Femur (tissue), 1 donor: ENCODE measurements around the gene MYO6.
"Not testable (repeated sequence)": the region's sequence is repeated elsewhere in the genome, so short reads cannot be mapped to it uniquely, and the experiment has no call there.

Experiments used
- DNase-seq: peaks from one replicate; pipeline ENCODE4 v3.0.0-alpha.2; 2017

Gene MYO6

DNA sequence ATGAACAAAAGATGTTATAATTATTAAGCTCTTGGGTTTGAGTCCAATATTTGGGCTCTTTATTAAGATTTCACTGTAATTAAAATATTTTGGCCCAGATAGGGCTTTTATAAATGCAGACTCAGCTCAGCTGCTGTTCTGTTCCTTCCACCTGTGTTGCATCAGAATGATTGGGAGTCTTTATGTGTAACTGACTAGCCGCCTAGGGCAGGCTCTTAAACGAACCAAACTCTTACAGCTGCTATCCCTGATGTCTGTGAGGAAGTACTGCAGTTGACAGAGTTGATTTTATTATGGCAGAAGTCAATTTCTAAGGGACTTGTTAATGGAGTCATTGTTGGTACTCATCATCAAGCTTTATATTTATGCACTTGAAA is 144.7 kb downstream of the MYO6 start:
- DNase-seq, result no peak

DNA sequence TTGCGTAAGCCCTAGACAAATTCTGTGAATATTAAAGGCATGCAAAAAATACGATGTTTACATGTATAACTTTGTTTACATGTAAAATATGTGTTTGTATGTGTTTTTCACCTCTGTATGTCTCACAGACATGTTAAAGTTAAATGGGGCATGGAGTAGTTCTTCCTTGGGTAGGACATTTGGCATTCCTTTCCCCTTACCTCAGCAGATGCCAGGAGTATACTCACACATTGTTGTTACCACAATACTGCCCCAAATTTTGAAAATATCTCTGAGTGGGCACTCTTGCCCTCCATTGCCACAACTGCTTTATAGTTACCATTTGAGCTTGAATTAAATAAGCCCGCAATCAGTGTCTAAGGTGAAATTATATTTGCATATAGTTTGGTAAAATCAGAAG is 147.5 kb downstream of the MYO6 start:
- no peak for DNase-seq

DNA sequence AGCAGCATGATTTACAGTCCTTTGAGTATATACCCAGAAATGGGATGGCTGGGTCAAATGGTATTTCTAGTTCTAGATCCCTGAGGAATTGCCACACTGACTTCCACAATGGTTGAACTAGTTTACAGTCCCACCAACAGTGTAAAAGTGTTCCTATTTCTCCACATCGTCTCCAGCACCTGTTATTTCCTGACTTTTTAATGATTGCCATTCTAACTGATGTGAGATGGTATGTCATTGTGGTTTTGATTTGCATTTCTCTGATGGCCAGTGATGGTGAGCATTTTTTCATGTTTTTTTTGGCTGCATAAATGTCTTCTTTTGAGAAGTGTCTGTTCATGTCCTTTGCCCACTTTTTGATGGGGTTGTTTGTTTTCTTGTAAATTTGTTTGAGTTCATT is 151.2 kb downstream of the MYO6 start:
- DNase-seq, result not testable (repeated sequence)

DNA sequence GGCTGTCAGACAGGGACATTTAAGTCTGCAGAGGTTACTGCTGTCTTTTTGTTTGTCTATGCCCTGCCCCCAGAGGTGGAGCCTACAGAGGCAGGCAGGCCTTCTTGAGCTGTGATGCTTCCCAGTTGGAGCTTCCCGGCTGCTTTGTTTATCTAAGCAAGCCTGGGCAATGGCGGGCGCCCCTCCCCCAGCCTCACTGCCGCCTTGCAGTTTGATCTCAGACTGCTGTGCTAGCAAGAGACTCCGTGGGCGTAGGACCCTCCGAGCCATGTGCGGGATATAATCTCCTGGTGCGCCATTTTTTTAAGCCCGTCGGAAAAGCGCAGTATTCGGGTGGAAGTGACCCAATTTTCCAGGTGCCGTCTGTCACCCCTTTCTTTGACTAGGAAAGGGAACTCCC is 156.1 kb downstream of the MYO6 start:
- not testable (repeated sequence) for DNase-seq

DNA sequence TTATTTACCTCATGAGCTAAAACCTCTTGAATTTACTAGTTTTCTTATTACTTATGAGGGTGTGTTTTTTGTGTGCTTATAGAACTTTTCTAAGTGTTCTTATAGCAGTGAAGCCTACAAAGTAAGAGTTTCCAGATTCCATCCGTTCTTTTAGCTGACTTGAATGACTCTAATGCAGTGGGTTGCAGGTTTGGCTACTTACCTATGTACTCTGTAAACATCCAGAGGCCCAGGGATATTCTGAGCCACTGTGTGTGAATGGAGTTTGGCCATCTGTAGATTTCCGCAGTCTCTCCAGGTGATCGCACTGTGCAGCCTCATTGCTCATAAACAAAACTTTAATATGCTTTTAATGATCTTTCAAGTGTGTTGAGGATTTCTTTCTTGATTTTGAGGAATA is 157.8 kb downstream of the MYO6 start:
- DNase-seq, result no peak

DNA sequence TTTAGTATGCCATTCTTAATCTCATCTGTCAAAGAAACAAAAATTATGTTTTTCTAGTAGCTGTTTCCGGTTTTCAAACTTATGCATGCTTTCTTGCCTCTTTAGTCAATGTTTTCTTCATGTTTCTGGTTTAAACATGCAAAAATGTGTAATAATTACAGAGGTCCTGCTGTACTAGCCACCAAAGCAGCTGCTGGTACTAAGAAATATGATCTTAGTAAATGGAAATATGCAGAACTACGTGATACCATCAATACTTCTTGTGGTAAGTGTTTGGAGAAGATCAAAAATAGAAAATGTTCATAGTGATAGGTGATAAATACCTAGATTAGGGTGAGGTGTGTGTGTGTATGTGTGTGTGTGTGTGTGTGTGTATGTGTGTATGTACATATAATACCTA is 158.4 kb downstream of the MYO6 start:
- DNase-seq, result no peak

DNA sequence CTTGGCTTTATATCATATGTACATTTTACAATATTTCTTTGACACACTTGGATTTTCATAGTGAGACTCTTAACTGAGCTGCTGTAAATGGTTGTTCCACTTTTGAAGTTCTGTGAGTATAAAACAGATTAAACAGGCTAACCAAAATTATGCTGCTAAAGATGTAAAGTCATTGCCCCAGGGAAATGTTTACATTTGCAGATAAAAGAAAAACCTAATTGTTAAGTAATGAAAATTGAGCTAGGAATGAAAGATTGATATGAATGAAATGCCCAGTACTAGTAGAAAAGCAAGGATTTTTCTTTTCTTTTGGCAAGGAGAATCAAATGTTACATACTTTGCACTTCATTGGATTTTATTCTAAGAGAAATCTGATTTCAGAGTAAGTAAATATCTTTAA is 164.0 kb downstream of the MYO6 start:
- no peak for DNase-seq

DNA sequence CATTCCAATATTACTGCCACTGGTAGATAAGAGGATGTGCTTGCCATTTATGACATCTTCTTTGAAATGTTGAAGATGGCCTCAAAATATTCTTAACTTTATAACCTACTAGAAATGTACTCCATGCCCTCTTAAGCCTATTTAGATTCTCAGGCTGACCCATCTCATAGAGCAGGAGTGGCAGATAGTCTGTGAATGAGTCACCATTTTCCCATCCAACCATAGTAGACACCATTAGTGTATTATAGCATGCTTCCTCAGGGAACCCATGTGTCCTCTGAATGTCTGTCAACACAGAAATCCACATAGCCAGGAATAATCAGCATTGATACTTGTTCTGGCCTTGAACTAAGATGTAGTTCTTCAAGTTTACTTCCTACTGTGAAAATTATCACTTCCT is 173.2 kb downstream of the MYO6 start:
- no peak for DNase-seq

DNA sequence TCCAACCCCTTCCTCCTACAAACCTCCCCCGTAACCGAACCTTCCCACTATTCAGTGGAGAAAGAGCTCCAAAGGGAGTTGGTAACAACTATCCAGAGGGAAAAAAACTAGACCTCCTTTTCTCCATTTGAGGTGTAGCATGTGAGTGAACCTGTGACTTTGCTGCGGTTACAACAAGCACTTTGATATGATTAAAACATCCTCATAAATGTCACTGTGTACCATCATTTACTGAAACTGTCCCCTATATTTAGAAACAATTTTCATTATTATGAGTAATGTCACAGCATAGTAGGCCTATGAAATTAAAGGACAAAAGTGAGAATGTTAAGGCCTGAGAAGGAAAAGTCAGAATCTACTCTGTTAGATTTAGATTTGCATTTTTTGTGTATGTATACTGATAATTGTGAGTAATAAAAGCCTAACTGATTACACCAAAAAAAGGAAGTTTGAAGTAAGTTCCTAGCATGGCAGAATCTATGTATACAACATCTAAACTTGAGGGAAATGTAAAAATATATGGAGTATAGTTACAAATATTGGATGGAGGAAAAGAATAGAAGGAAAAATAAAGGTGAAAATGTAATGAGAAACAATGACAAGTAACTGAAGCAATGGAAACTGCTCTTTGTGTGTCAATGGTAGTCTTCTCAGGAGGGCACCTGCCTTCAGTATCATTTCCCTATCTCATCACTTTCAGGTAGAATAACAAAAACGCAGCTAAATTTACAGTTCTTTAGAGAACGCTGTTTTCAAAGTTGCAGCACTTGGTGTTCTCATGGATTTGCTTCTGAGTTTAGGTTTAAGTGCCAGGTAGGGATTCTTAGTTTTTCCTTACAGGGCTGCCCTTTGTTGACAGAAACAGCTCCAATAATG is 177.5 kb downstream of the MYO6 start:
- no peak for DNase-seq

DNA sequence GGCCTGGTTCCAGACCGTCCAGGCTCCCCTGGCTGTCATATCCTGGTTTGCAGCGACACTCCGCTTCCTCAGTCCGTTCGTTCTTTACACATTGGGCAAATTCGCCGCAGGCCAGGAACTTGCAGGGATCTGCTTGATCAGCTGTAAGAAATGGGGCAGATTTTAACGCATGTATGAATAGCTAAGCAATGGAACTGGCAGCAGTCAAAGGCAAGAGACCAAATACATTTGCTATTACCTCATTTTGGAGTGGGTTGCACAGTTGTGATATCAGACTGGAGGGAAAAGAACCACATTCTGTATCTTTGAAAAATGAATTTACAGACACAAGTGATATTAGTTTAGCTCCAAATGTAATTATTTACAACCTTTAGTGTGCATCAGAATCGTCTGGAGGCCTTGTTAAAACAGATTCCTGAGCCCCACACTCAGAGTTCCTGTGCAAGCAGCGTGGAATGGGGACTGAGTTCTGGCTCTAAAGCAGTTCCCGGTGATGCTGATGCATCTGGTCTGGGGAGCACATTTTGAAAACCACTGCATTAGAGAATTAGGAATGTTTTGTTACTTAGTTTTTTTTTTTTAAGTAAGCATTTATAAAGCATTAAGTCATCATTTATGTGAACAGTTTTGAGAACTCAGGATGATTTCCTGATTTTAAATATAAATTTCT is 182.1 kb downstream of the MYO6 start:
- DNase-seq, result peak; percentile 54

DNA sequence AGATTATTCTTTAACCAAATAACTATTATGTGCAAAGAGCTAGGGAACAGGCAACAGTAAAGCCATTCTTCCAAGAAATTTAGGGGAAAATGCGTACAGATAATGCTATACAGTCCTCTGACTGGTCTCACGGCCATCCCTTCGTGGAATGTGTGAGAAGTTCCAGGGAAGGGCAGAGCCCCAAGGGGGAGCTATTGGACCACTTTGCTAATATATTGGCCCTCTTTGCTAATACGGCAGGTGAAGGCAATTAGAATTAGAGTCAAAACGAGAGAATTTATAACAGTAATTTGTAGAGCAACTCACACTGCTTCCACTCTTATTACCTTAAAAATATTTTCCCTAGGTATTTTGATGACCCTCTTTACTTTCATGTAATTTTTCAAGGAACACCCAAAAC is 183.0 kb downstream of the MYO6 start:
- DNase-seq, result no peak

DNA sequence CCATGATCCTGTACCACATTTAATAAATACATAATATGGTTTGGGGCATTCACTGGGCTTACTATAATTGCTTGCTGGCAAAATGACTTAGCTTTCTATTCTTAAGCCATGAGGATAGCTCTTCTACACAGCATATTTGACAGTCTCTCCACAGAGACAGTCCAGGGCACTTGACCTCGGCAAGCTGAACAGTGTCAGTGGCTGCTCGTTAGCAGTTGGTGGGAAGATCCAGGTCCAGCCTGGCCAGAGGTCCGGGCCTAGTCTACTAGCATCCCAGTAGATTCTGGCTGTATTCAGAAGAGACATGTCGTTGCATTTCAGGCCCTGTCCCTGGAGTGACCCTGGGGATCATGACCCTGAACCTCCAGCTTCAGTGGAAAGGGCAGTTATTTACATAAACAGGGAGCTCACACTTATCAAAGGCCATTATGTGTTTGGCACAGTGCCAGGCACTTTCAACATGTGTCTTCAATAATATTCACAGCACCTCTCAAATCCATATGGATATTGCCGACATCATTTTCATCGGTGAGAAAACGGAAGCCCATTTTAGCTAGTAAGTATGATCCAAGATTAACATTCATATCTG is 184.4 kb downstream of the MYO6 start:
- DNase-seq, result no peak

DNA sequence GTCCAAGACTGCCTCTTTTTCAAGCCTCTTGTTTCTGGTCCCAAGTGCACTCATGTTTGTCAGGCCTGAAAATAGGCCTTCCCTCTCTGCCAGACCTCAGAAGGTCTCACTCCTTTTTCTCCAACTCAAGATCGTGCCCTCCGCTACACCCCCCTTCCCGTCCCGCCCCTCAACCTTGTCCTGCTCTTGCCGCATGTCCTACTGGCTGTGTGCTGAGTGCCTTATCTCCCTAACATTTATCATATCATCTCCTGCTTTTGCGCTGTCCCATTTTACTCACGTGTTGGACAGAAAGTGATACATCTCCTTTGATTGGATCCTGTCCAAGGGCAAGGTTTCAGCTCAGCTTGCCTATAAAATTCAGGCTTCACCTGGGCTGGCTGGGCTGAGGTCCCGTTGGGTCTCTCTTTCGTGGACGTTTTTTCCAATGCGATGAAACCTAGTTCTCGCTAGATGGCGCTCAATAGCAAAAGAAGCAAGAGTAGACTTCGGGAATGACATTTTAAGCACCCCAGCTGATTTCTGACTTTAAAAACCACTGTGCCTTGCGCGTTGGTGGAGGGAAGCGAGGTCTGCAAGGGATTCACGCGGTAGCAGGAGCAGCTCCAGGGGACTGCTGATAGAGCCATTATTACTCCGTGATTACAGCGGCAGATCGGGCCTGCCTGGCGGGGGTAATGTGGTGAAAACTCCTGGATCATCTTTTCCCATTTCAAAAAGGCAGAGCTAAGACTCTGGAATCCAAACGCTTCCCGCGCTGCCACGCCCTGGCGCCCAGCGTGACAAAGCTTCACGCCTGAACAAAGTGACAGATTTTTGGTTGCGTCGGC is 185.8 kb downstream of the MYO6 start:
- peak; percentile 71 for DNase-seq

DNA sequence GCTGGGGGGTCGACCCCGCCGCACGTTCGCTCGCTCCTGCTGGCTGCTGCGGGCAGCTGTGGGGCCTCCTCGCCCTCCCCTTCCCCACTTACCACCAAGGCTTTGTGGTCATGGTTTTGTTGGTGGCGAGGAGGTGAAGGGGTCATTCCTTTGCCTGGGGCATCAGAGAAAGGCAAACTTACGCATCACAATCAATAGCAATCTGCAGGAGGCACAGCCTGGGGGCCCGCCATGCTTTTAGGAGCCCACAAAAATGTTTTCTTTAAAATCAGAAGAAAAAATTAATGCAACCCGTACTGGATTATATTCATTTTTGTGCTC is 186.4 kb downstream of the MYO6 start:
- DNase-seq, result no peak

DNA sequence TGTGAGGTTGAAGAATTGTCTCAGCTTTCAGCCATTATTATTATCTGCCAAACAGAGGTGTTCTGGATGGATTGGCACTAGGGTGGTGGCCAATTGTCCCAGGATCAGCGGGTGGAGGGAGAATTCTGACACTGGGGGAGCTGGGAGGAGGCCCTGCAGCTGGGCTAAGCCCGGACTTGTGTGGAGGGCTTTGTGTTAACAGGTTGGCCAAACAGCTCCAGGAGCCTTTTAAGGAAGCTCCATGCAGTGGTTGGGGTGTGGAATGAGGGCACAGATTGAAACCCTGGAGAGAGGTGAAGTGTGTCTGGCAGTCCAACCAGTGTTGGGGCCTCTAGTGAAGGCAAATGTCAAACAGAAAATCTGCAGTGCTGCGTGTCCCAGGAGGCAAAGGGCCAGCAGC is 187.6 kb downstream of the MYO6 start:
- DNase-seq, result no peak

DNA sequence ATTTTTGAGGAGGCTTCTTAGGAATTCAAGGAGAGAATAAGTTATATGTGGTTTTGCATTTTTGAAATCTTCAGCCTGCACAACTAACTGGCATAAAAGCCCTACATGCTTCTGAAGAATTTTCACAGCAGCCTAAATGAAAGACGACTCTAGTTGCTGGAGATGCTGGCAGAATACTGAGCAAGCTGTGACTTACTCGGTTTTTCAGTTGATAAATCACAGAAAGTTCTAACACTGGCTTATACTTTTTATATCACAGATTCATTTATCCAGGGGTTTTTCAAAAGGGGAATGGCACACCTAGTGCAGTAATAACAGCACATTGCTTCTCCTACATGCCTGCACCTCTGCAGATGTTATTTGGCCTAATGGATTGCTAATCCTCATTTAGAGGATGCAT is 188.8 kb downstream of the MYO6 start:
- DNase-seq, result no peak

DNA sequence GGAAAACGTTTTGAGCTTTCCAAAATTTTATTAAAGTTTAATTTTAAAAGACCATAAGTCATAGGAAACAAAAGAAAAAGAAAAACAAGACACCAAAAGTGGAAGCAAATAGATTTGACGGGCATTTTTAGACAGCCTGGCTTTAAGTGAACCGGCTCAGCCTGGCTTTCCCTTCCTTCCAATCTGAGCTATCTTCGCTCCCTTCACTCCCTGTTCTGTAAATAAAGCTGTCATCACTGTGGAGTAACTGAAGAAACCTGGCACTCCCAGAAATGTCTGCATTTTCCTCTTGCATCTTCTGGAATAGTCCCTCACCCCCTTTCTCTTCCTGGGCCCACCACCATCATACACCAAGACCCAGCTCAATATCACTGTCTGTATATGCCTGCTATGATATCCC is 191.5 kb downstream of the MYO6 start:
- DNase-seq, result no peak

DNA sequence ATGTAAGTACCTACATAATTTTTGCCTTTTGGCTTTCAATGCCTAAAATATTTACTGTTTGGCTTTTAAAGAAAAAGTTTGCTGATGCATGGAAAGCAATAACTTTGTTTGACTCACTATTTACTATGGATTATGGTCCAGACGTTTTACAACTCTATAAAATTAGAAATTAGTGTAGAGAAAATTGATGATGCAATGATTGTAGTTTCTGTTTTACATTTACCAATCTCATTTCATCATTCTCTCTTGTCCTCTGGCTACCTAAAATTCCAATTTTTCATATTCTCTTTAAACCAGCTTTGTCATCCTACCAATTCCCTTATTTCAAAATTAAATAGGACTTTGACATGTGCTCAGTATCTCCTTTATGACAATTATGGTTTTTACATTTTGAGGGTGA is 192.5 kb downstream of the MYO6 start:
- DNase-seq, result no peak

DNA sequence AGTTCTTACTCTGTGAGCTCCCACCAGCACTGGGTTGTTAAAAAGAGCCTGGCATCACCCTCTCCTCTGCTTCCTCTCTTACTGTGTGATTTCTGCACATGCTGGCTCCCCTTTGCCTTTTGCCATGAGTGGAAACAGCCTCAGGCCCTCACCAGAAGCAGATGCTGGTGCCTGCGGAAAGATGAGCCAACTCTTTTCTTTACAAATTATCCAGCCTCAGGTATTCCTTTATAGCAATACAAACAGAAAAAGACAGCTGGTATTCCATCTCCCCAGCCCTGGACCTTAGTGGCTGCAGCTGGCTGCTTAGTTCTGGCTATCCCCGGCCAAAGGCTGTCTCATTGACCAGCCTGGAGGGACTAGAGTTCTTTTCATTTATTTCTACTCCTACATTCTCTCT is 194.3 kb downstream of the MYO6 start:
- DNase-seq, result no peak

DNA sequence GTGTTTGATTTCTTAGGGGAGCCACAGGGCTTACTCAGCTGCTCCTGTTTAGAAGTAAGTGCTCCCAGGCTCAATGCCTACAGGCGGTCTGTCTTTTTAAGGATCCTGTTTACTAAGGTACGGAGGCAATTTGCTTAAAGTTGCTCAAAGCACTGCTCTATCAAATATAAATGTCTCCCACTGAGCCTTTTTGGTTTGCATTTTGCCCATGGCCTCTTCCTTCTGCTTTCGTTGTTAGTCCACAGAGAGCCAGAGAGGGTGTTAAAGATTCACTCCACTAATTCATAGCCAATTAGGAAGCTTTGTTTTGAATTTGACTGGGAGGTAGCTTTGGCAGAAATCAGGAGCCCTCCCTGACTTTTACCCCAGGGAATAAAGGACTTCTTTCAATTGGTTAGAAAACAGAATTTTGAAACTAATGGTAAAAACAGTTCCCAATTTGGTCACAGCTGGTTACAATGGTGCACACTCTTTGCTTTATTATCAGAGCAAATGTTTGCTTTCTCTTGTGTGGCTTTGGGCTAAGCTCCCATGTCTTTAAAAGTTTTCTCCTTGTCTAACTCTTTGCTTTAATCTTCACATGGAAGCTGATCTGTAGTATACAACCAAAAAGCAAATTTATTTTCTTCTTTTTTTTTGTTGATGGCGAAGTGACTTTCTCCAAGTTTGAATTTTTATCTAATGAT is 197.2 kb downstream of the MYO6 start:
- DNase-seq, result no peak

DNA sequence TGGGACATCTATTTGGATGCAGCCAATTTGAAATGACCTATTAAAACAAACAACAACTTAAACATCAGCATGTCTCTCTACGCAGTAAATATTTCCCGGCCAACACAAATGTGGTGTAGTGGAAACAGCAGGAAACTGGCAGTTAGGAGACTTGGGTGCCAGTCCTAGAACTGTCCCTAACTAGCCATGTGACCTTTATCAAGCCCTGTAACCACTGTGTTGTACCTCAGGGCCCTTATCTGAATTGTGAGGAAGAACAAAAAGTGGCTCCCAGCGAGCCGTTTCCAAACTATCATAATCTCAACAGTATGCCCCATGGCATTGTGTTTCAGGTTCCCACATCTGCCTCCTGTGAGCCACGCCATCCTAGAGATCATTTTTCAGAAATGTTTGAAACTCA is 198.9 kb downstream of the MYO6 start:
- DNase-seq, result no peak

DNA sequence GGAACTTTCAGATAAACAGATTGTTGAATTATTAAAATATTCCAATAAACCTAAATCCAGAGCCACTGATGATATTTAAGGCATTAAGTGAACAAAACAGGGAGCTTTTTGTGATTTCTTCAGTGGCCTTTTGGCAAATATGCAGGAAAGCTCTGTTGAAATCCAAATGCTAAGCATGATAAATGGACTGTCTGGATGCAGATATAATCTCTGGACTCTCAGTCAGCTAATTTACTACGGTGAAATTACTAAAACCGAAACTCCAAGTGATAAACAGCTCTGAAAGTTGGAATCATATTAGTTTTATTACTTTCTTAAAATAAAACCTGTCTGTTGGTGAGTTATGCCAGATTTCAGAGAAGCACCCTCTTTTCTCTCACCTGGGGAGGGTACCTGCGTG is 203.1 kb downstream of the MYO6 start:
- DNase-seq, result no peak

DNA sequence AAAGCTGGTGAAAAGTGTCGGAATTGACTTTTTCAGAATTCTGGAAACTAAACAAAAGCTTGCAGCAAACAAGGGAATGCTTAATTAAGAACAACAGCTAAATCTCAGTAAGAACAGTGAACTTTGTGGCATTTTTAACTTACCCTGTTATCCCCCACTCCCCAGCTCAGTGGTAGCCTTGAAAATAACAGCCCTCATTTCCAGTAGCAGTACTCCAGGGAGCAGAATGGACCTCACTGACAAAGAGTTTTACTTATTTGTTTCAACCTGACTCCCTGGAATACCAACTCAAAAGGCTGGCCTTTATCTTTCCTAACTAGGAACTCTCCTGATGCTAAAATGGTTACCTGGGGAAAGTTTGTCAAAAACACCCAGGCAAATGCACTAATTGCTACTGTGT is 214.5 kb downstream of the MYO6 start:
- DNase-seq, result no peak
